ENCODE data around the gene CNR2. TPM values are rescaled to one million over a fixed set of nuclear protein-coding genes. Genes with fewer than 3 reads are reported as not detected.

Gene CNR2
- total RNA-seq, 1 donor from 2014 or later: not detected

DNA sequence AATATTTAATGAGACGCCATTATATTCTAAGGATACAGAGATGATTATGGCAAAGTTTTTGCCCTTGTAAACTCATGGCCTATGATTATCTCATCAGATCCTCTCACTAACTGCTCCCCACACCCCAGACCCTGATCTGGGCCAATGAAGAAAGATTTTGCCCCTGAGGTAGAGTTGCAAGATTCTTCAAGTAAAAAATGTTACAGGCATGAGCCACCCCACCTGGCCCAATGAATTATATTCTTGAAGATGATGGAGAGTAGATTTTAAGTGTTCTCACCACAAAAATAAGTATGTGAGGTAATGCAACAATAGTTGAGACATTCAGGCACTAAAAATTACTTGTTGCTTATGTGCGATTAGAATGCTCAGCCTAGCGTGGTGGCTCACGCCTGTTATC, 1.8 kb upstream of the CNR2 start:
- Mint-ChIP-seq H3K36me3 (ENCODE audit: insufficient read depth) (no peaks in the 10 kb centered on the region), H3K27me3 (no peaks in the 10 kb centered on the region)

DNA sequence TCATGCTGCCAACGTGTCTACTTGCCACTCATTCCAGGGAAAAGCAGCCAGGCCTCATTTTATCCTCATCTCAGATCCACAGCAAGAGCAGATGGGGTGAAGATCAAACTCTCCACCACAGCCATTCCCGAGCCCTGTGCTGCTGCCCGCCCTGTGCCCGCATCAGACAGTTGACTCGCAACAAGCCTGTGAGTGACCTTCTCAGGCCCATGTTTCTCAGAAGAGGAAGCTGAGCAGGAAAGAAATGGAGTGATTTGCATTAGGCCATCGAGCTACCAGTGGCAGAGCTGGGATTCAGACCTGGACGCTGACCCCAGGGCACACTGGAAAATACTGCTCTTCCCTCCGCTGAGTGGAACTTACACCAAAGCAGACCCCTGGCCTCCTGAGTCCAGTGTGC, 1.2 kb downstream of the CNR2 start:
- H3K4me1 Mint-ChIP-seq (ENCODE audit: low read depth): no peaks in the 10 kb centered on the region
- TF ChIP-seq, protein P1, sequence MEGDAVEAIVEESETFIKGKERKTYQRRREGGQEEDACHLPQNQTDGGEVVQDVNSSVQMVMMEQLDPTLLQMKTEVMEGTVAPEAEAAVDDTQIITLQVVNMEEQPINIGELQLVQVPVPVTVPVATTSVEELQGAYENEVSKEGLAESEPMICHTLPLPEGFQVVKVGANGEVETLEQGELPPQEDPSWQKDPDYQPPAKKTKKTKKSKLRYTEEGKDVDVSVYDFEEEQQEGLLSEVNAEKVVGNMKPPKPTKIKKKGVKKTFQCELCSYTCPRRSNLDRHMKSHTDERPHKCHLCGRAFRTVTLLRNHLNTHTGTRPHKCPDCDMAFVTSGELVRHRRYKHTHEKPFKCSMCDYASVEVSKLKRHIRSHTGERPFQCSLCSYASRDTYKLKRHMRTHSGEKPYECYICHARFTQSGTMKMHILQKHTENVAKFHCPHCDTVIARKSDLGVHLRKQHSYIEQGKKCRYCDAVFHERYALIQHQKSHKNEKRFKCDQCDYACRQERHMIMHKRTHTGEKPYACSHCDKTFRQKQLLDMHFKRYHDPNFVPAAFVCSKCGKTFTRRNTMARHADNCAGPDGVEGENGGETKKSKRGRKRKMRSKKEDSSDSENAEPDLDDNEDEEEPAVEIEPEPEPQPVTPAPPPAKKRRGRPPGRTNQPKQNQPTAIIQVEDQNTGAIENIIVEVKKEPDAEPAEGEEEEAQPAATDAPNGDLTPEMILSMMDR (IDR thresholded peaks at IDR 0.05; ENCODE audit: unreplicated experiment): no peak
- H3K4me3 Mint-ChIP-seq (ENCODE audit: low read depth): no peak overlapping the region
- no peak for DNase-seq (ENCODE audit: low spot score, unreplicated experiment)
- no peak overlapping the region for H3K27ac Mint-ChIP-seq
- peaks cover 4% of the 10 kb centered on the region for H3K27me3 Mint-ChIP-seq
- H3K9me3 Mint-ChIP-seq (ENCODE audit: low read depth): no peaks in the 10 kb centered on the region
- H3K36me3 Mint-ChIP-seq (ENCODE audit: insufficient read depth): no peaks in the 10 kb centered on the region

More for the DNA sequence above, 1.8 kb upstream of the CNR2 start:
- Mint-ChIP-seq H3K4me1 (ENCODE audit: low read depth) (no peaks in the 10 kb centered on the region), H3K9me3 (ENCODE audit: low read depth) (no peaks in the 10 kb centered on the region), H3K27ac (no peak overlapping the region), H3K4me3 (ENCODE audit: low read depth) (no peak overlapping the region)
- DNase-seq (ENCODE audit: low spot score, unreplicated experiment): no peak
- TF ChIP-seq, protein P1 (IDR thresholded peaks at IDR 0.05; ENCODE audit: unreplicated experiment): no peak

DNA sequence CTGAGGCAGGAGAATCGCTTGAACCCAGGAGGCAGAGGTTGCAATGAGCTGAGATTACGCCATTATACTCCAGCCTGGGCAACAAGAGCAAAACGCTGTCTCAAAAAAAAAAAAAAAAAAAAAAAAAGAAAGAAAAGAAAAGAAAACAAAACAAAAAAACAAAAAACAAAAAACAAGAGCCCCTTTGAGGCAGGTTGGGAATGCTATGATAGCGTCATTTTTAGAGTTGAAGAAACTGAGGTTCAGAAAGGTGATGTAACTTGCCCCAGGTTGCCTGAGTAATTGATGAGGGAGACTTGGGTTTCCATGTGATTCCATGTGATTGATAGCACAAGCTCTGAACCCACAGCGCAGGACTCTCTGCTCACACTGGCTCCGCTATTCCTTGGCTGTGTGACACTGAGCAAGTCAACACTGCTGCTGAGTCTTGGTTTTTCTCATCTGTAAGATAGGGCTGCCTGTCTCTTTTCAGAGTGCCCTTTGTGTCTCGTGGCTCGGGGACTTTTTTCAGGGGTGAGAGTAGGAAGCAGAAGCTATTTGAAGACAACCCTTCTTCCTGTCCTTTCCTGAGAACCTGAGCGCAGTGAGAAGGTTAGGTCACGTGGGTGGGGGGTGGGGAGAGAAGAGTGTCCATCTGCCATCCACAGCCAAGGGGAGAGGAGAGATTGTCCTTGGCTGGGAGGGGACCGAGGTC, 2.5 kb downstream of the CNR2 start:
- Mint-ChIP-seq H3K4me1 (ENCODE audit: low read depth) (no peaks in the 10 kb centered on the region), H3K27me3 (peaks cover 9% of the 10 kb centered on the region), H3K9me3 (ENCODE audit: low read depth) (no peaks in the 10 kb centered on the region), H3K36me3 (ENCODE audit: insufficient read depth) (no peaks in the 10 kb centered on the region), H3K4me3 (ENCODE audit: low read depth) (no peak overlapping the region), H3K27ac (no peak overlapping the region)
- DNase-seq (ENCODE audit: low spot score, unreplicated experiment): no peak
- TF ChIP-seq, protein P1 (IDR thresholded peaks at IDR 0.05; ENCODE audit: unreplicated experiment): no peak

DNA sequence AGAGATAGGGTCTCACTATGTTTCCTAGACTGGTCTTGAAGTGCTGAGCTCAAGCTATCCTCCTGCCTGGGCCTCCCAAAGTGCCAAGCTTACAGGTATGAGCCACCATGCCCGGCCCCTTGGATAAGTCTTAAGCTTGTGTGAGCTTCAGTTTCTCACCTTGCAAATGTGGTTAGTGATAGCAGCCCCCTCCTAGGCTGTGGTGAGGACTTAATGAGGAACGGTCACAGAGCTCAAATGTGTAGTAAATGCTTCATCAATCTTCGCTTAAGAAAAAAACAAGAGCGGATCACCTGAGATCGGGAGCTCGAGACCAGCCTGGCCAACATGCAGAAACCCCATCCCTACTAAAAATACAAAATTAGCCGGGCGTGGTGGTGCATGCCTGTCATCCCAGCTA, 3.0 kb downstream of the CNR2 start:
- no peak for DNase-seq (ENCODE audit: low spot score, unreplicated experiment)
- no peaks in the 10 kb centered on the region for H3K36me3 Mint-ChIP-seq (ENCODE audit: insufficient read depth)
- no peaks in the 10 kb centered on the region for H3K9me3 Mint-ChIP-seq (ENCODE audit: low read depth)

DNA sequence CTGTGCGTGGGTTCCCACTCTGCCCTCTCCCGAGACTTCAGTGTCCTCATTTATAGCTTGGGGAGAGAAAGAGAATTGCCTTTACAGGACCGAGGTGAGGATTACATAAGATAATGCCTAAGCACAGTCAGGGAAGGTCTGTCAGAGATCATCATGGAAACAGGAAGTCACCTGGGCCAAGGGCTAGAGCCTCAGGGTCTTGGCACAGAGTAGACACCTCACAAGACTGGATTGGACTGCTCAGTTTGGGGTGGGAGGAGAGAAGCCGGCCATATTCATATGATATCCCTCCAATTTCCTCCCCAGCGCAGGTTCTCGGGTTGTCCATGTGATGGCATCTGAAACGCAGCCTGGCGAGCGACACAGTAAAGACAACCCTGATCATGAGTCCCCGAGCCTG, 3.8 kb downstream of the CNR2 start:
- TF ChIP-seq, protein P1 (IDR thresholded peaks at IDR 0.05; ENCODE audit: unreplicated experiment): no peak
- Mint-ChIP-seq H3K4me1 (ENCODE audit: low read depth) (no peaks in the 10 kb centered on the region), H3K27me3 (peaks cover 22% of the 10 kb centered on the region), H3K9me3 (ENCODE audit: low read depth) (no peaks in the 10 kb centered on the region), H3K36me3 (ENCODE audit: insufficient read depth) (no peaks in the 10 kb centered on the region), H3K27ac (no peak overlapping the region), H3K4me3 (ENCODE audit: low read depth) (no peak overlapping the region)
- no peak for DNase-seq (ENCODE audit: low spot score, unreplicated experiment)

More for the DNA sequence above, 3.0 kb downstream of the CNR2 start:
- Mint-ChIP-seq H3K27me3 (peaks cover 15% of the 10 kb centered on the region), H3K27ac (no peak overlapping the region), H3K4me1 (ENCODE audit: low read depth) (no peaks in the 10 kb centered on the region), H3K4me3 (ENCODE audit: low read depth) (no peak overlapping the region)
- TF ChIP-seq, protein P1 (IDR thresholded peaks at IDR 0.05; ENCODE audit: unreplicated experiment): no peak

Measured in progenitor cell of endocrine pancreas (in vitro differentiated cells).